ENCODE results near the gene KCNJ1. TPM values are rescaled to one million over a fixed set of nuclear protein-coding genes. Genes with fewer than 3 reads are reported as not detected.
A peak's percentile ranks its signal among the peaks of the same experiment; 100 is the strongest.

Gene KCNJ1
- under 1 TPM in 1 of 2 experiments, not detected in 1; 0.17 TPM for total RNA-seq
- under 1 TPM in 1 of 2 donors, not detected in 1; 0.23 TPM for polyA plus RNA-seq

GRCh38 chr11:128867277-128867676 lies at the start of gene KCNJ1:
KCNJ1 (minus strand) TSS chr11:128867296; CDS start chr11:128840243, 27,053 bp downstream.
- no peaks in the 10 kb centered on the region for H3K9me3 Mint-ChIP-seq
- H3K4me1 Mint-ChIP-seq = no peaks in the 10 kb centered on the region
- intact Hi-C loops (cut with micrococcal nuclease) = no loop called here
- no peak within 1 kb of the TSS for H3K4me3 Mint-ChIP-seq
- H3K36me3 ChIP-seq (ENCODE audit: insufficient read depth, low read length) = no peaks in the 10 kb centered on the region
- H3K4me1 ChIP-seq (ENCODE audit: insufficient read depth, low read length) = no peaks in the 10 kb centered on the region
- H3K27me3 ChIP-seq (ENCODE audit: insufficient read depth, low read length) = no peaks in the 10 kb centered on the region
- H3K27me3 Mint-ChIP-seq = no peaks in the 10 kb centered on the region
- ChIA-PET POLR2A (ENCODE audit: partially characterized antibody) (interaction anchor here (1.5 kb wide), 1 partner anchor 172 kb away, joined by 4 read pairs; no protein-coding TSS in a partner anchor), CTCF (ENCODE audit: partially characterized antibody) (interaction anchor here (1.4 kb wide), 1 partner anchor 695 kb away, joined by 6 read pairs; no protein-coding TSS in a partner anchor)
- peak in 2 of 5 donors; percentile 17 to 27 for DNase-seq
- H3K27ac Mint-ChIP-seq = peak within 1 kb of the TSS in 1 of 7 donors; percentile 3
- H3K27ac ChIP-seq (ENCODE audit: low read depth, low read length) = no peak within 1 kb of the TSS
- H3K4me3 ChIP-seq (ENCODE audit: low read length in 2 of 2) = no peak within 1 kb of the TSS
- no peaks in the 10 kb centered on the region for H3K9me3 ChIP-seq (ENCODE audit: control insufficient read depth in 1 of 2, low read length in 2 of 2)
- H3K36me3 Mint-ChIP-seq = no peaks in the 10 kb centered on the region

GRCh38 chr11:128916681-128917080 lies 49.6 kb upstream of the KCNJ1 start:
- intact Hi-C loops (cut with micrococcal nuclease) = no loop called here
- Histone ChIP-seq H3K27me3 (ENCODE audit: insufficient read depth, low read length) (no peaks in the 10 kb centered on the region), H3K27ac (ENCODE audit: low read depth, low read length) (no peak overlapping the region), H3K9me3 (ENCODE audit: control insufficient read depth in 1 of 2, low read length in 2 of 2) (no peaks in the 10 kb centered on the region), H3K36me3 (ENCODE audit: insufficient read depth, low read length) (no peaks in the 10 kb centered on the region), H3K4me3 (ENCODE audit: low read length in 2 of 2) (no peak overlapping the region), H3K4me1 (ENCODE audit: insufficient read depth, low read length) (no peaks in the 10 kb centered on the region)
- POLR2A ChIA-PET (ENCODE audit: partially characterized antibody) = no interaction called here
- CTCF ChIA-PET (ENCODE audit: partially characterized antibody) = interaction anchor here (1.6 kb wide), 1 partner anchor 12 kb away, joined by 4 read pairs; no protein-coding TSS in a partner anchor
- no peak for DNase-seq
- no peak overlapping the region for H3K4me3 Mint-ChIP-seq
- H3K4me1 Mint-ChIP-seq = peaks cover 0 to 3% (median 0%) of the 10 kb centered on the region in 4 donors
- H3K36me3 Mint-ChIP-seq = peaks cover 0 to 3% of the 10 kb centered on the region in 2 donors
- no peak overlapping the region for H3K27ac Mint-ChIP-seq
- peaks cover 0 to 3% (median 0%) of the 10 kb centered on the region in 8 donors for H3K9me3 Mint-ChIP-seq
- H3K27me3 Mint-ChIP-seq = peaks cover 10 to 31% of the 10 kb centered on the region in 2 donors

- H3K27me3 Mint-ChIP-seq = peaks cover 14 to 33% of the 10 kb centered on the region in 2 donors
- intact Hi-C loops (cut with micrococcal nuclease) = no loop called here
Measured at GRCh38 chr11:128916037-128916572, 49.0 kb upstream of the KCNJ1 start.

DNA sequence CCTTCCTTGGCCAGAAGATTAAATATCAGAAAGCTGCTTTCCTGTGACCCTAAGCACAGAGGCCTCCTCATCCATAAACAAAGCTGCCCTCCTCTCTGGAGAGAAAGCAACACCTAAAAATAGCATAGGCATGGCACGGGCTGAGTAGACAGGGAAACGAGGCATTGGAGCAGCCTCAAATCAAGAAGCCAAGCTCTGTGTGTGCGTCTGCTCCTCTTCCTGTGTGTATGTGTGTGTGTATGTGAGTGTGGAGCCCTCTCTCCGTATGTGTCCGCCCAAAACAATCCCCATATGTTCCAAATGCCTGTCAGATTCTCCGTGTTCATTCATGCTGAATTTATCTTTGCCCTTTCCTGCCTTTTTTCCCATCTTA lies 48.0 kb upstream of the KCNJ1 start:
- CTCF ChIA-PET (ENCODE audit: partially characterized antibody) = interaction anchor here (2.3 kb wide), 1 partner anchor 30 kb away, joined by 8 read pairs; no protein-coding TSS in a partner anchor
- DNase-seq = no peak
- H3K27me3 Mint-ChIP-seq = peaks cover 13 to 32% of the 10 kb centered on the region in 2 donors

More at GRCh38 chr11:128916037-128916572, 49.0 kb upstream of the KCNJ1 start:
- CTCF ChIA-PET (ENCODE audit: partially characterized antibody) = interaction anchor here (1.6 kb wide), 1 partner anchor 12 kb away, joined by 4 read pairs; no protein-coding TSS in a partner anchor
- Mint-ChIP-seq H3K4me1 (peaks cover 0 to 3% (median 0%) of the 10 kb centered on the region in 4 donors), H3K36me3 (peaks cover 0 to 3% of the 10 kb centered on the region in 2 donors), H3K27ac (no peak overlapping the region), H3K4me3 (no peak overlapping the region), H3K9me3 (peaks cover 0 to 3% (median 0%) of the 10 kb centered on the region in 8 donors)
- no peaks in the 10 kb centered on the region for H3K9me3 ChIP-seq (ENCODE audit: control insufficient read depth in 1 of 2, low read length in 2 of 2)
- POLR2A ChIA-PET (ENCODE audit: partially characterized antibody) = no interaction called here
- no peak overlapping the region for H3K27ac ChIP-seq (ENCODE audit: low read depth, low read length)
- H3K4me1 ChIP-seq (ENCODE audit: insufficient read depth, low read length) = no peaks in the 10 kb centered on the region
- H3K27me3 ChIP-seq (ENCODE audit: insufficient read depth, low read length) = peaks cover under 1% of the 10 kb centered on the region
- H3K4me3 ChIP-seq (ENCODE audit: low read length in 2 of 2) = no peak overlapping the region
- DNase-seq = no peak
- H3K36me3 ChIP-seq (ENCODE audit: insufficient read depth, low read length) = no peaks in the 10 kb centered on the region

DNA sequence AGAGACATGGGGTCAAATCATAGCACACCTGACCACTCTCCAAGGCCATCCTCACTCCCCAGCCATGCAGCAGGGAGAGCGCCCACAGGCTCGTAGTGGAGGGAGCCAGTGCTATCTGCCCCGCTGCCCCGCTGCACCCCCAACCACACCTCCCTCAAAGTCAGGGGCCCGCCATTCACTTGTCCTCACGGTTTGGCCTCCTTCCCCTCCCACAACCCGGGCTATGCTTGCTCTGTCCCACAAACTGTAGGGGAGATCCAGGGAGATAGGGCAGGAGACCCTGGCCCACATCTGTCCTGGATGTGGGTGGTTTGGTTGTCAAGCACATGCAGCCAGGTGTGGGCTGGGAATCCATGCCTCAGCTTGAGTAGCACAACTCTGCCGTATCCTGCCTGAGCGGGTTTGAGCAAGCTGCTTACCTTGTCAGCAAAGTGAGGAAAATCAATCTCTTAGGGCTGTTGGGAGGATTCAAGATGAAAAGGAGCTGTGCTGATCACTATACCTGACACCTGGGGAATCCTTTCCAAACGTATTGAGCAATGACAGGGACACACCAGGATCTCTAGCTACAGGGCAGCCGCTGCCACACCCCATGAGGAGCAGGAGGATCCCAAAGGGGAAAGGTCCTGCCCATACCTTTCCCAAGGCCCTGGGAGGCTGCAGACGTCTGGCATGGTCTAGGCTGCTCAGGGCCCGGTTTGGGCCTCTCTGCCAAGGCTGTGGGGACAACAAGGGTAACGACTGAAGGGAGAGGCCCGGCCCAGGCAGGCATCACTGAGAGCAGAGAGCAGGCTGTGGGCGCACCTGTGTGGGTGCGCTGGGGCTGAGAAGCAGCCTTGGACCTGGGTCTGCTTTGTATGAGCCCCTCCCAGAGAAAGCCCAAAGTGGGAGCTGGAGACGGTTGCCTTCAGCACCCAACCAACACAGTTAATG lies 47.4 kb upstream of the KCNJ1 start:
- Mint-ChIP-seq H3K4me1 (peaks cover 0 to 3% (median 0%) of the 10 kb centered on the region in 4 donors), H3K9me3 (peaks cover 0 to 3% (median 0%) of the 10 kb centered on the region in 8 donors), H3K27me3 (peaks cover 19 to 36% of the 10 kb centered on the region in 2 donors), H3K27ac (no peak overlapping the region), H3K4me3 (no peak overlapping the region), H3K36me3 (peaks cover 0 to 3% of the 10 kb centered on the region in 2 donors)
- ChIA-PET POLR2A (ENCODE audit: partially characterized antibody) (no interaction called here), CTCF (ENCODE audit: partially characterized antibody) (interaction anchor here (2.3 kb wide), 1 partner anchor 29 kb away, joined by 8 read pairs; no protein-coding TSS in a partner anchor)
- DNase-seq = no peak
- H3K4me1 ChIP-seq (ENCODE audit: insufficient read depth, low read length) = no peaks in the 10 kb centered on the region
- peaks cover 4% of the 10 kb centered on the region for H3K27me3 ChIP-seq (ENCODE audit: insufficient read depth, low read length)
- no peaks in the 10 kb centered on the region for H3K36me3 ChIP-seq (ENCODE audit: insufficient read depth, low read length)
- intact Hi-C loops (cut with micrococcal nuclease) = no loop called here
- no peak overlapping the region for H3K4me3 ChIP-seq (ENCODE audit: low read length in 2 of 2)
- H3K9me3 ChIP-seq (ENCODE audit: control insufficient read depth in 1 of 2, low read length in 2 of 2) = no peaks in the 10 kb centered on the region
- no peak overlapping the region for H3K27ac ChIP-seq (ENCODE audit: low read depth, low read length)

More for the DNA sequence above, 48.0 kb upstream of the KCNJ1 start:
- intact Hi-C loops (cut with micrococcal nuclease) = no loop called here
- Mint-ChIP-seq H3K9me3 (peaks cover 0 to 3% (median 0%) of the 10 kb centered on the region in 8 donors), H3K36me3 (peaks cover 0 to 3% of the 10 kb centered on the region in 2 donors), H3K27ac (no peak overlapping the region), H3K4me1 (peaks cover 0 to 3% (median 0%) of the 10 kb centered on the region in 4 donors), H3K4me3 (no peak overlapping the region)
- POLR2A ChIA-PET (ENCODE audit: partially characterized antibody) = no interaction called here
- Histone ChIP-seq H3K4me1 (ENCODE audit: insufficient read depth, low read length) (no peaks in the 10 kb centered on the region), H3K27ac (ENCODE audit: low read depth, low read length) (no peak overlapping the region), H3K36me3 (ENCODE audit: insufficient read depth, low read length) (no peaks in the 10 kb centered on the region), H3K4me3 (ENCODE audit: low read length in 2 of 2) (no peak overlapping the region), H3K9me3 (ENCODE audit: control insufficient read depth in 1 of 2, low read length in 2 of 2) (no peaks in the 10 kb centered on the region), H3K27me3 (ENCODE audit: insufficient read depth, low read length) (peaks cover 4% of the 10 kb centered on the region)

DNA sequence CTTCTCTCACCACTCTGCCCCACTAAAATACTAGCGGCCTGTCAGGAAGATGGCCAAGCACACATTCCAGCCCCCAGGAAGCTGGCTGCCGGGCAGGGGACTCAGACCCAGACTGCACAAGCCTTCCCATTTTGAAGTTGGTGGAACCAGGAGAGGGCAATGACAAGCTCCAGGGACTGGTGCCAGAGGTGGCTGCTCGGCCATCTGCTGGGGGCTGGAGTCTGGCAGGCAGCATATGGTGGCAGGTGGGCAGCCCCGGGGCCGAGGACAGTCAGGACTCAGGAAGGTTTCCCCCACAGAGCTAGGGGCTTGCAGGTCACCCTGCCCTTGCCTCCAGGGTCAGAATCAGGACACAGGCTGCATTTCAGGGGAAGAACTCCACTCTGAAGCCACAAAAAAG lies 46.7 kb upstream of the KCNJ1 start:
- H3K4me1 ChIP-seq (ENCODE audit: insufficient read depth, low read length) = no peaks in the 10 kb centered on the region
- H3K4me3 ChIP-seq (ENCODE audit: low read length in 2 of 2) = no peak overlapping the region
- intact Hi-C loops (cut with micrococcal nuclease) = no loop called here
- peaks cover 10% of the 10 kb centered on the region for H3K27me3 ChIP-seq (ENCODE audit: insufficient read depth, low read length)
- peaks cover 0 to 3% (median 0%) of the 10 kb centered on the region in 8 donors for H3K9me3 Mint-ChIP-seq
- no peaks in the 10 kb centered on the region for H3K4me1 Mint-ChIP-seq
- H3K36me3 Mint-ChIP-seq = peaks cover 0 to 3% of the 10 kb centered on the region in 2 donors
- ChIA-PET CTCF (ENCODE audit: partially characterized antibody) (interaction anchor here (2.3 kb wide), 1 partner anchor 29 kb away, joined by 8 read pairs; no protein-coding TSS in a partner anchor), POLR2A (ENCODE audit: partially characterized antibody) (no interaction called here)
- no peaks in the 10 kb centered on the region for H3K36me3 ChIP-seq (ENCODE audit: insufficient read depth, low read length)
- no peak overlapping the region for H3K27ac ChIP-seq (ENCODE audit: low read depth, low read length)
- no peaks in the 10 kb centered on the region for H3K9me3 ChIP-seq (ENCODE audit: control insufficient read depth in 1 of 2, low read length in 2 of 2)
- H3K27me3 Mint-ChIP-seq = peaks cover 21 to 40% of the 10 kb centered on the region in 2 donors
- H3K4me3 Mint-ChIP-seq = no peak overlapping the region
- no peak overlapping the region for H3K27ac Mint-ChIP-seq
- no peak for DNase-seq

GRCh38 chr11:128911701-128912100 lies 44.6 kb upstream of the KCNJ1 start:
- intact Hi-C loops (cut with micrococcal nuclease) = no loop called here
- ChIA-PET CTCF (ENCODE audit: partially characterized antibody) (interaction anchor here (11.7 kb wide), 1 partner anchor 26 kb away, joined by 104 read pairs; no protein-coding TSS in a partner anchor), POLR2A (ENCODE audit: partially characterized antibody) (no interaction called here)

More at GRCh38 chr11:128911701-128912100, 44.6 kb upstream of the KCNJ1 start:
- no peak overlapping the region for H3K4me3 Mint-ChIP-seq
- no peak for DNase-seq
- H3K9me3 Mint-ChIP-seq = peaks cover 0 to 3% (median 0%) of the 10 kb centered on the region in 8 donors
- Histone ChIP-seq H3K9me3 (ENCODE audit: control insufficient read depth in 1 of 2, low read length in 2 of 2) (no peaks in the 10 kb centered on the region), H3K4me3 (ENCODE audit: low read length in 2 of 2) (no peak overlapping the region), H3K27me3 (ENCODE audit: insufficient read depth, low read length) (peaks cover 14% of the 10 kb centered on the region), H3K27ac (ENCODE audit: low read depth, low read length) (no peak overlapping the region), H3K4me1 (ENCODE audit: insufficient read depth, low read length) (peaks cover under 1% of the 10 kb centered on the region), H3K36me3 (ENCODE audit: insufficient read depth, low read length) (no peaks in the 10 kb centered on the region)
- H3K36me3 Mint-ChIP-seq = no peaks in the 10 kb centered on the region
- no peak overlapping the region for H3K27ac Mint-ChIP-seq
- H3K4me1 Mint-ChIP-seq = peaks cover 0 to under 1% (median 0%) of the 10 kb centered on the region in 4 donors
- H3K27me3 Mint-ChIP-seq = peaks cover 24 to 33% of the 10 kb centered on the region in 2 donors
